SK-N-SH (cell line): ENCODE data around the gene CDKL5. TPM values are rescaled to one million over a fixed set of nuclear protein-coding genes. Genes with fewer than 3 reads are reported as not detected.

Experiments used
- CTCF ChIA-PET: fragments of 300-600, 350-600 bp; formaldehyde crosslinking; extraction: SDS; loops from one replicate; lab custom pipeline; 2021; lab: Yijun Ruan, JAX
- POLR2A ChIA-PET: fragments of 350-600 bp; sonication (Branson Sonifier 250); formaldehyde crosslinking; extraction: SDS; loops from one replicate; lab custom pipeline; 2020; ENCODE audit warnings: antibody characterized with exemption, inconsistent platforms; lab: Yijun Ruan, JAX
- DNase-seq: peaks from one replicate; pipeline ENCODE4 v3.0.0; 2012
- H2AFZ ChIP-seq: fragments of 200-600 bp; sonication (generic); 2 replicates; pipeline ENCODE4 v1.8.1; 2016; ENCODE audit warnings: antibody characterized with exemption, mild to moderate bottlenecking, low read depth
- H3F3A ChIP-seq: fragments of 200-600 bp; sonication (generic); replicated peaks from 2 replicates; pipeline ENCODE3; 2016; ENCODE audit warnings: antibody characterized with exemption, mild to moderate bottlenecking; ENCODE audit not compliant: insufficient read depth
- H3K27ac ChIP-seq, 2 experiments: fragments of 200-500 bp in 1 of 2; fragments of 200-600 bp in 1 of 2; sonication (Bioruptor generic) in 1 of 2; sonication (generic), shearing (Covaris generic) in 1 of 2; 2 replicates each; pipeline versions ENCODE4 v1.5.1 to v1.6.1; 2014 to 2016; ENCODE audit warnings: low read depth in 2 of 2, inconsistent platforms in 1 of 2, low read length in 1 of 2, mild to moderate bottlenecking in 1 of 2, mixed read lengths in 1 of 2
- H3K27me3 ChIP-seq: fragments of 200-600 bp; sonication (generic), shearing (Covaris generic); 2 replicates; pipeline ENCODE4 v1.6.1; 2016; ENCODE audit warnings: mixed run types; ENCODE audit not compliant: insufficient read depth
- H3K36me3 ChIP-seq, 2 experiments: fragments of 200-500 bp in 1 of 2; fragments of 200-600 bp in 1 of 2; sonication (Bioruptor generic) in 1 of 2; sonication (generic) in 1 of 2; replicated peaks in 1 of 2; 2 replicates each; pipeline versions ENCODE3 to v1.5.1; 2014 to 2016; ENCODE audit warnings: low read length in 1 of 2, mild to moderate bottlenecking in 1 of 2; ENCODE audit not compliant: insufficient read depth in 2 of 2, control insufficient read depth in 1 of 2
- H3K4me1 ChIP-seq, 2 experiments: fragments of 200-500 bp in 1 of 2; fragments of 200-600 bp in 1 of 2; sonication (Bioruptor generic) in 1 of 2; sonication (generic), shearing (Covaris generic) in 1 of 2; 2 replicates each; pipeline versions ENCODE4 v1.5.1 to v1.6.1; 2014 to 2016; ENCODE audit warnings: low read depth in 1 of 2, low read length in 1 of 2, mixed run types in 1 of 2; ENCODE audit not compliant: insufficient read depth in 2 of 2, control insufficient read depth in 1 of 2
- H3K4me2 ChIP-seq: fragments of 200-600 bp; sonication (generic), shearing (Covaris generic); 2 replicates; pipeline ENCODE4 v1.6.1; 2017; ENCODE audit warnings: mixed run types
- H3K4me3 ChIP-seq, 2 experiments: fragments of 200-500 bp in 1 of 2; fragments of 200-600 bp in 1 of 2; sonication (Bioruptor generic) in 1 of 2; sonication (generic), shearing (Covaris generic) in 1 of 2; 2 replicates each; pipeline versions ENCODE4 v1.5.1 to v1.8.1; 2014 to 2016; ENCODE audit warnings: low read depth in 2 of 2, inconsistent platforms in 1 of 2, low read length in 1 of 2, mild to moderate bottlenecking in 1 of 2, mixed read lengths in 1 of 2, moderate library complexity in 1 of 2
- H3K79me2 ChIP-seq: fragments of 200-600 bp; sonication (generic); 2 replicates; pipeline ENCODE4 v1.8.1; 2017; ENCODE audit warnings: mild to moderate bottlenecking; ENCODE audit not compliant: insufficient read depth
- H3K9ac ChIP-seq: fragments of 200-600 bp; sonication (generic); 2 replicates; pipeline ENCODE4 v1.6.1; 2017; ENCODE audit warnings: mixed run types
- H3K9me2 ChIP-seq: fragments of 200-600 bp; sonication (generic); 2 replicates; pipeline ENCODE4 v1.6.1; 2017; ENCODE audit warnings: mixed run types
- H3K9me3 ChIP-seq: fragments of 200-600 bp; sonication (generic); 2 replicates; pipeline ENCODE4 v1.6.1; 2017; ENCODE audit warnings: mixed run types, mild to moderate bottlenecking, moderate library complexity
- H4K20me1 ChIP-seq: fragments of 200-600 bp; sonication (generic); 2 replicates; pipeline ENCODE4 v1.6.1; 2017; ENCODE audit warnings: mild to moderate bottlenecking, mixed run types; ENCODE audit not compliant: insufficient read depth
- CHD2 ChIP-seq: fragments of 150-350 bp; IDR thresholded peaks from 2 replicates; pipeline ENCODE4 v1.6.1; 2018; ENCODE audit warnings: low read length; ENCODE audit not compliant: partially characterized antibody
- EP300 ChIP-seq, 2 experiments: IDR thresholded peaks; 2 replicates each; pipeline versions ENCODE4 v1.4.0 to v1.6.1; 2012; ENCODE audit warnings: borderline replicate concordance in 1 of 2, low read depth in 1 of 2, low read length in 1 of 2
- FOSL2 ChIP-seq: IDR thresholded peaks from 2 replicates; pipeline ENCODE4 v1.4.0; 2012; ENCODE audit warnings: low read depth, mild to moderate bottlenecking, moderate library complexity, borderline replicate concordance
- FOXM1 ChIP-seq: IDR thresholded peaks from 2 replicates; pipeline ENCODE4 v1.4.0; 2012; ENCODE audit warnings: low read depth, mild to moderate bottlenecking
- GABPA ChIP-seq: IDR thresholded peaks from 2 replicates; pipeline ENCODE4 v1.4.0; 2012; ENCODE audit warnings: low read depth, mild to moderate bottlenecking
- GATA2 ChIP-seq: sonication (generic); formaldehyde crosslinking; IDR thresholded peaks from 2 replicates; pipeline ENCODE4 v1.5.0; 2020; ENCODE audit warnings: mild to moderate bottlenecking, missing genetic modification reagents
- MAX ChIP-seq: IDR thresholded peaks from 2 replicates; pipeline ENCODE4 v1.4.0; 2012; ENCODE audit warnings: low read depth
- MEF2A ChIP-seq: IDR thresholded peaks from 2 replicates; pipeline ENCODE4 v1.4.0; 2012; ENCODE audit warnings: low read depth, borderline replicate concordance
- MXI1 ChIP-seq: IDR thresholded peaks from 2 replicates; pipeline ENCODE4 v1.6.1; 2012; ENCODE audit warnings: mild to moderate bottlenecking, low read depth, low read length, improper control_type of control experiment
- RAD21 ChIP-seq: IDR thresholded peaks from 2 replicates; pipeline ENCODE4 v1.6.1; 2012; ENCODE audit warnings: mild to moderate bottlenecking, low read length
- RCOR1 ChIP-seq: fragments of 150-350 bp; IDR thresholded peaks from 2 replicates; pipeline ENCODE4 v1.6.1; 2017; ENCODE audit warnings: antibody characterized with exemption, low read length
- RFX5 ChIP-seq: IDR thresholded peaks from 2 replicates; pipeline ENCODE4 v1.6.1; 2012; ENCODE audit warnings: mild to moderate bottlenecking, improper control_type of control experiment, low read length
- SIN3A ChIP-seq: IDR thresholded peaks from 2 replicates; pipeline ENCODE4 v1.6.1; 2012; ENCODE audit warnings: low read depth, mild to moderate bottlenecking, low read length, moderate library complexity, borderline replicate concordance
- TAF1 ChIP-seq: IDR thresholded peaks from 2 replicates; pipeline ENCODE4 v1.6.1; 2012; ENCODE audit warnings: low read depth, mild to moderate bottlenecking, low read length, moderate library complexity, borderline replicate concordance
- TCF12 ChIP-seq: IDR thresholded peaks from 2 replicates; pipeline ENCODE4 v1.4.0; 2012
- WGBS: methylation state at CpG from one replicate; pipeline ENCODE4 v1.1.6; 2017; ENCODE audit warnings: low lambda C conversion rate; 5-methylcytosine and 5-hydroxymethylcytosine counted together
- polyA plus RNA-seq, 3 experiments: library from polyadenylated mRNA; depleted of rRNA; stranded (reverse); fragments of >200 nt; gene quantifications; 2 replicates each; pipeline ENCODE4 v1.2.3, GENCODE V29; 2012
- TF ChIP-seq, protein P1 (sequence below): IDR thresholded peaks from 2 replicates; pipeline ENCODE4; 2012
- TF ChIP-seq, protein P2 (sequence below): IDR thresholded peaks from 2 replicates; pipeline ENCODE4 v1.4.0; 2012; ENCODE audit warnings: low read depth, borderline replicate concordance
- TF ChIP-seq, protein P3 (sequence below): fragments of 150-350 bp; IDR thresholded peaks from 2 replicates; pipeline ENCODE4 v1.6.1; 2017; ENCODE audit warnings: antibody characterized with exemption, low read length, low read depth, borderline replicate concordance
- TF ChIP-seq, protein P4 (sequence below): IDR thresholded peaks from 2 replicates; pipeline ENCODE4 v1.6.1; 2012; ENCODE audit warnings: mild to moderate bottlenecking, low read depth, low read length, moderate library complexity

Gene CDKL5
- polyA plus RNA-seq, 1 of the 3 experiments (the other 2 are of a cell fraction) = 1.3 TPM

GRCh38 chrX:18674417-18674787, 249.0 kb downstream of the CDKL5 start:
- Histone ChIP-seq H3K27me3 (no peaks in the 10 kb centered on the region), H3K9me3 (no peaks in the 10 kb centered on the region), H3K4me1 (peaks cover 0 to 11% of the 10 kb centered on the region in 2 experiments; a peak in 2 of 4 replicates), H3F3A (no peaks in the 10 kb centered on the region), H3K4me3 (peak overlapping the region; percentile 68 to 73), H3K9me2 (no peaks in the 10 kb centered on the region), H3K9ac (peak overlapping the region; percentile 88; the same call in 1 of the 2 replicates), H3K79me2 (no peaks in the 10 kb centered on the region), H4K20me1 (no peaks in the 10 kb centered on the region), H3K36me3 (no peaks in the 10 kb centered on the region), H3K4me2 (peak overlapping the region; percentile 92), H2AFZ (peak overlapping the region; percentile 94), H3K27ac (peak overlapping the region in 1 of 2 experiments; percentile 85; a peak in 2 of 4 replicates)
- DNase-seq = peak; percentile 80
- TF ChIP-seq MAX (no peak), SIN3A (no peak), GATA2 (no peak), FOXM1 (no peak), MEF2A (no peak), RAD21 (0 out of 2 replicates have a peak, but pooled peaks have one; percentile 3), CHD2 (no peak), TAF1 (no peak), MXI1 (peak; percentile 4; the same call in 1 of the 2 replicates)
- TF ChIP-seq, protein P1, sequence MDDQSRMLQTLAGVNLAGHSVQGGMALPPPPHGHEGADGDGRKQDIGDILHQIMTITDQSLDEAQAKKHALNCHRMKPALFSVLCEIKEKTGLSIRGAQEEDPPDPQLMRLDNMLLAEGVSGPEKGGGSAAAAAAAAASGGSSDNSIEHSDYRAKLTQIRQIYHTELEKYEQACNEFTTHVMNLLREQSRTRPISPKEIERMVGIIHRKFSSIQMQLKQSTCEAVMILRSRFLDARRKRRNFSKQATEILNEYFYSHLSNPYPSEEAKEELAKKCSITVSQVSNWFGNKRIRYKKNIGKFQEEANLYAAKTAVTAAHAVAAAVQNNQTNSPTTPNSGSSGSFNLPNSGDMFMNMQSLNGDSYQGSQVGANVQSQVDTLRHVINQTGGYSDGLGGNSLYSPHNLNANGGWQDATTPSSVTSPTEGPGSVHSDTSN = no peak
- TF ChIP-seq, protein P2, sequence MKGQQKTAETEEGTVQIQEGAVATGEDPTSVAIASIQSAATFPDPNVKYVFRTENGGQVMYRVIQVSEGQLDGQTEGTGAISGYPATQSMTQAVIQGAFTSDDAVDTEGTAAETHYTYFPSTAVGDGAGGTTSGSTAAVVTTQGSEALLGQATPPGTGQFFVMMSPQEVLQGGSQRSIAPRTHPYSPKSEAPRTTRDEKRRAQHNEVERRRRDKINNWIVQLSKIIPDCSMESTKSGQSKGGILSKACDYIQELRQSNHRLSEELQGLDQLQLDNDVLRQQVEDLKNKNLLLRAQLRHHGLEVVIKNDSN = no peak
- TF ChIP-seq, protein P3, sequence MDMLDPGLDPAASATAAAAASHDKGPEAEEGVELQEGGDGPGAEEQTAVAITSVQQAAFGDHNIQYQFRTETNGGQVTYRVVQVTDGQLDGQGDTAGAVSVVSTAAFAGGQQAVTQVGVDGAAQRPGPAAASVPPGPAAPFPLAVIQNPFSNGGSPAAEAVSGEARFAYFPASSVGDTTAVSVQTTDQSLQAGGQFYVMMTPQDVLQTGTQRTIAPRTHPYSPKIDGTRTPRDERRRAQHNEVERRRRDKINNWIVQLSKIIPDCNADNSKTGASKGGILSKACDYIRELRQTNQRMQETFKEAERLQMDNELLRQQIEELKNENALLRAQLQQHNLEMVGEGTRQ = no peak
- POLR2A ChIA-PET = no interaction called here
- WGBS = 1% methylated on average over 16 of the region's 19 CpGs
- CTCF ChIA-PET = no interaction called here

DNA sequence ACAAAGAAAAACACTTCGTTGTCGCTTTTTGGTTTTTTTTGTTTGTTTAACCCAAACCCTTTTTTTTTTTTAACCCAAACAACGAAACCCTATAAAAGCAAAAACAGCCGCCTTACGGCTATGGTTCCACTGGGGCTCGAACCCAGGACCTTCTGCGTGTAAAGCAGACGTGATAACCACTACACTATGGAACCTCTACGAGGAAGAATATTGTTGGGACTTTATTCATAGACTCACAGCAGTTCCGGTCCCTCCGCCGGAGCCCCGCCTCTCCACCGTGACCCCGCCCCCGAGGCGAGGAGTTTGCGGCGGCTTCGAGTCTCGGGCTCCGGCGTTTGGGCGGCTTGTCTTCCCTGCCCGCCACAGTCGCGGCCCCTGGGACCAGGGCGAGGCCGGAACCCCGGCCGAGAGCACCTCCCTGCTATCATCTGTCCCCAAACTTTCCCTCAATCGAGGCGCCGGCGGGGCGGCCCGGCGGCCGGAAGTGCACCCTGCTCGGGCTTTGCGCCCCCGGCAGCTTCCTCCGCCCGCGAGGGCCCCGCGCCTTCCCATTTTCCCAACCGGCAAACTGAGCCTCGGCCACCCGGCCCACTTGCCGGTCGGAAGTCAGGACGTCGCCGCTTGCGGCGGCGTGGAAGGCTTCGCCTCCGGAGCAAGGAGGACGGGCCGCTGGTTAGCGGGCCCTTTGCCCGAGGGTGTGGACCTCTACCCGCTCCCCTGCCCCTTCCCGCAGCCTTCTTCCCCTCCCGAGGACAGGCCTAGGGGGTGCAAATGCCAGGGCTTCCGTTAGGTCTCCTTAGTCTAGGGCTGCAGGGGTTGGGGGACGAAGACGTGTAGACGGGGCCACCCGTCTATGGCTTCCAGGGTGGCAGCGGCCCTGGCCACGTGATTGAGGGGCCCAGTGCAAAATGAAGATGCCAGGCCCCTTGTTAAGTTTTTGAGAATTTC, 249.7 kb downstream of the CDKL5 start:
- H3K9ac ChIP-seq = peak overlapping the region; percentile 88
- peak overlapping the region; percentile 60 to 85 for H3K27ac ChIP-seq
- H3K9me2 ChIP-seq = no peaks in the 10 kb centered on the region
- H2AFZ ChIP-seq = peak overlapping the region; percentile 94
- DNase-seq = peak; percentile 96
- ChIA-PET POLR2A (interaction anchor here (0.6 to 1.2 kb wide), 2 partner anchors 13 to 94 kb away, joined by 3 read pairs; no protein-coding TSS in a partner anchor), CTCF (interaction anchor here (0.9 kb wide), 1 partner anchor 15 kb away, joined by 3 read pairs; no protein-coding TSS in a partner anchor)
- 9% methylated on average over 27 of the region's 74 CpGs for WGBS
- peak overlapping the region; percentile 92 for H3K4me2 ChIP-seq
- no peaks in the 10 kb centered on the region for H3K9me3 ChIP-seq
- H3K4me1 ChIP-seq = peaks cover 0 to 11% of the 10 kb centered on the region in 2 experiments; a peak in 2 of 4 replicates
- H4K20me1 ChIP-seq = no peaks in the 10 kb centered on the region
- H3K4me3 ChIP-seq = peak overlapping the region; percentile 68 to 73
- no peaks in the 10 kb centered on the region for H3K79me2 ChIP-seq
- H3K27me3 ChIP-seq = no peaks in the 10 kb centered on the region
- H3K36me3 ChIP-seq = no peaks in the 10 kb centered on the region
- no peaks in the 10 kb centered on the region for H3F3A ChIP-seq
- TF ChIP-seq RCOR1 (0 out of 2 replicates have a peak, but pooled peaks have one; percentile 7), CHD2 (peak; percentile 66), EP300 (IDR thresholded peaks at IDR 0.05; ENCODE audit: borderline replicate concordance in 1 of 2, low read depth in 1 of 2, low read length in 1 of 2) (peak in 1 of 2 experiments; percentile 67; a peak in 1 of 4 replicates), GABPA (peak; percentile 66; the same call in 1 of the 2 replicates), TCF12 (no peak), RFX5 (no peak), MXI1 (peak; percentile 6; the same call in 1 of the 2 replicates), FOSL2 (peak; percentile 77)
- TF ChIP-seq, protein P4, sequence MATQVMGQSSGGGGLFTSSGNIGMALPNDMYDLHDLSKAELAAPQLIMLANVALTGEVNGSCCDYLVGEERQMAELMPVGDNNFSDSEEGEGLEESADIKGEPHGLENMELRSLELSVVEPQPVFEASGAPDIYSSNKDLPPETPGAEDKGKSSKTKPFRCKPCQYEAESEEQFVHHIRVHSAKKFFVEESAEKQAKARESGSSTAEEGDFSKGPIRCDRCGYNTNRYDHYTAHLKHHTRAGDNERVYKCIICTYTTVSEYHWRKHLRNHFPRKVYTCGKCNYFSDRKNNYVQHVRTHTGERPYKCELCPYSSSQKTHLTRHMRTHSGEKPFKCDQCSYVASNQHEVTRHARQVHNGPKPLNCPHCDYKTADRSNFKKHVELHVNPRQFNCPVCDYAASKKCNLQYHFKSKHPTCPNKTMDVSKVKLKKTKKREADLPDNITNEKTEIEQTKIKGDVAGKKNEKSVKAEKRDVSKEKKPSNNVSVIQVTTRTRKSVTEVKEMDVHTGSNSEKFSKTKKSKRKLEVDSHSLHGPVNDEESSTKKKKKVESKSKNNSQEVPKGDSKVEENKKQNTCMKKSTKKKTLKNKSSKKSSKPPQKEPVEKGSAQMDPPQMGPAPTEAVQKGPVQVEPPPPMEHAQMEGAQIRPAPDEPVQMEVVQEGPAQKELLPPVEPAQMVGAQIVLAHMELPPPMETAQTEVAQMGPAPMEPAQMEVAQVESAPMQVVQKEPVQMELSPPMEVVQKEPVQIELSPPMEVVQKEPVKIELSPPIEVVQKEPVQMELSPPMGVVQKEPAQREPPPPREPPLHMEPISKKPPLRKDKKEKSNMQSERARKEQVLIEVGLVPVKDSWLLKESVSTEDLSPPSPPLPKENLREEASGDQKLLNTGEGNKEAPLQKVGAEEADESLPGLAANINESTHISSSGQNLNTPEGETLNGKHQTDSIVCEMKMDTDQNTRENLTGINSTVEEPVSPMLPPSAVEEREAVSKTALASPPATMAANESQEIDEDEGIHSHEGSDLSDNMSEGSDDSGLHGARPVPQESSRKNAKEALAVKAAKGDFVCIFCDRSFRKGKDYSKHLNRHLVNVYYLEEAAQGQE = peak; percentile 74
